Loucy (cell line): ENCODE measurements around the gene UBE2G2.

Experiments used
- CTCF ChIP-seq: fragments of 200-600 bp; sonication (generic); conservative IDR thresholded peaks from 2 replicates; pipeline ENCODE4 v1.5.1; 2014; ENCODE audit warnings: mild to moderate bottlenecking, antibody characterized with exemption, low read length
- EZH2phosphoT487 ChIP-seq: fragments of 200-600 bp; IDR thresholded peaks from 2 replicates; pipeline ENCODE4 v1.6.1; 2018; ENCODE audit warnings: antibody characterized with exemption, mild to moderate bottlenecking, moderate library complexity, borderline replicate concordance

- TF ChIP-seq CTCF (no peak), EZH2phosphoT487 (no peak)
Observed at GRCh38 chr21:44758781-44759627, 42.6 kb downstream of the UBE2G2 start.
